HG02973 (cell line): ENCODE measurements around the gene LMNB1.

ENCODE experiments used
- ATAC-seq: cut with Tn5 transposase; IDR thresholded peaks from one replicate; pipeline ENCODE4 v1.9.1; 2021; ENCODE audit warnings: moderate library complexity; ENCODE audit not compliant: unreplicated experiment

Gene LMNB1

DNA sequence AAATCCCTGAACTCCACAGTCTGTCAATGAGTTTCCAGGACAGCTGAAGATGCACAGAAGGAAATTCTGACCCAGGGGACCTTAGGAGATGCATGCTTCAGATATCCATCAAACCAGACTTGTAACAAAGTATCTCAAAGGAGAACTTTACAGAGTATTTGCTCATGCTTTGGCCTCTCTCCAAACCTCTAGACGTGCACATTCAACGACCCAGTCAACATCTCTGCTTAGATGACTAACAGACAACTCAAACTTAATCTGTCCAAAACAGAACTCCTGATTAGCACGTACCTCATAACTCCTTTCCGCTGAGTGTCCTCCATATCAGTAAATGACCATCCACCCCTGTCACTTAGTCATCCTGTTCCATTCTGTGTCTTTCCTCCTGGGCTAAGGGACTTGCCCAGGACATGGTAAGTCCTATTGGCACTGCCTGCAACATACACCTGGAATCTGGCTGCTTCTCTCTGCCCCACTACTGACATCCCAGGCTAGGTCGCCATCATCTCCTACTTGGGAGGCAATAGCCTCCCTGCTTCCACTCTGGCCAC, 107.4 kb downstream of the LMNB1 start:
- no peak for ATAC-seq
